Ovary (tissue), 9 donors: ENCODE data around the gene RELL1. TPM values are rescaled to one million over a fixed set of nuclear protein-coding genes. Genes with fewer than 3 reads are reported as not detected.

ENCODE experiments used
- DNase-seq, 5 donors: peaks; one replicate each; pipeline ENCODE4 v3.0.0-alpha.2; 2019 to 2020
- H3K27ac ChIP-seq, 2 donors: fragments of 200-600 bp; one replicate each; pipeline versions ENCODE4 v1.5.1 to v1.8.0; 2019 to 2022
- H3K27me3 ChIP-seq: fragments of 200-600 bp; one replicate; pipeline ENCODE4 v1.8.0; 2022
- H3K36me3 ChIP-seq: fragments of 200-600 bp; sonication (generic); one replicate; pipeline ENCODE4 v1.5.1; 2019
- H3K4me1 ChIP-seq: one replicate; pipeline ENCODE4 v1.8.1; 2013; ENCODE audit warnings: mild to moderate bottlenecking, moderate library complexity; ENCODE audit not compliant: insufficient read depth
- H3K4me3 ChIP-seq: fragments of 200-600 bp; sonication (generic); one replicate; pipeline ENCODE4 v1.5.1; 2017
- H3K9me3 ChIP-seq, 2 donors: fragments of 200-600 bp in 1 of 2; sonication (generic) in 1 of 2; one replicate each; pipeline versions ENCODE4 v1.5.1 to v1.8.1; 2013 to 2019; ENCODE audit warnings: mild to moderate bottlenecking in 1 of 2, moderate library complexity in 1 of 2
- EP300 ChIP-seq: sonication (generic); formaldehyde crosslinking; IDR thresholded peaks from one replicate; pipeline ENCODE4 v1.6.1; 2017; ENCODE audit warnings: antibody characterized with exemption
- POLR2A ChIP-seq: fragments of 450-650 bp; IDR thresholded peaks from one replicate; pipeline ENCODE4 v1.6.1; 2017; ENCODE audit warnings: antibody characterized with exemption, mild to moderate bottlenecking, moderate library complexity
- WGBS, 3 donors: extraction: QIAGEN DNeasy Blood & Tissue Kit in 1 of 3; methylation state at CpG; one replicate each; pipeline versions ENCODE4 v1.1.5 to v1.1.7; 2013 to 2017; 5-methylcytosine and 5-hydroxymethylcytosine counted together
- intact Hi-C, 4 donors: fragments of 100-400 bp; cut with DNase I; formaldehyde crosslinking; loops; one replicate each; pipeline versions ENCODE4 v1.11.0 to v1.15.1; 2022 to 2023
- polyA plus RNA-seq, 2 donors: library from polyadenylated mRNA; stranded (reverse); fragments of 200-250 nt in 1 of 2; fragments of 350-450 nt in 1 of 2; fragmentation: Illumina TruSeq in 1 of 2; extraction: RNeasy Lipid Tissue Mini Kit (QIAGEN cat#74804) in 1 of 2; gene quantifications; one replicate each; pipeline ENCODE4 v1.2.3, GENCODE V29; 2013 to 2014
- total RNA-seq, 7 donors: library from RNA; depleted of rRNA in 2 of 7; stranded (reverse); fragments of >200 nt in 2 of 7; fragmentation: NEBNext Ultra II Directional in 3 of 7; extraction: Animal tissue kit (Norgen Biotek cat#: 25700) in 3 of 7; gene quantifications; one replicate each; pipeline versions ENCODE4 v1.1.0 to v1.2.4, GENCODE V29; 2016 to 2023
- TF ChIP-seq, protein P1 (sequence below), 3 donors: fragments of 450-650 bp in 2 of 3; fragments of 200-600 bp in 1 of 3; IDR thresholded peaks; one replicate each; pipeline versions ENCODE4 v1.5.1 to v1.8.0; 2016 to 2022; ENCODE audit warnings: antibody characterized with exemption in 3 of 3, mild to moderate bottlenecking in 1 of 3
- donor health status: DM: no; HTN: no; CAD: no; lungs with moderate emphysema.
- donor health status: DM: no; HTN: no; CAD: no.
- donor health status: Bipolar disorder and iron deficiency.
- donor health status: DM: yes; HTN: yes; CAD: no.
- donor health status: DM: no; HTN: no; CAD: no.
- donor health status: DM: yes; HTN: yes; CAD: no.

RELL1 gene
- total and polyA plus RNA-seq, 9 donors: 4.1 to 31.4 (median 24.0) TPM

DNA sequence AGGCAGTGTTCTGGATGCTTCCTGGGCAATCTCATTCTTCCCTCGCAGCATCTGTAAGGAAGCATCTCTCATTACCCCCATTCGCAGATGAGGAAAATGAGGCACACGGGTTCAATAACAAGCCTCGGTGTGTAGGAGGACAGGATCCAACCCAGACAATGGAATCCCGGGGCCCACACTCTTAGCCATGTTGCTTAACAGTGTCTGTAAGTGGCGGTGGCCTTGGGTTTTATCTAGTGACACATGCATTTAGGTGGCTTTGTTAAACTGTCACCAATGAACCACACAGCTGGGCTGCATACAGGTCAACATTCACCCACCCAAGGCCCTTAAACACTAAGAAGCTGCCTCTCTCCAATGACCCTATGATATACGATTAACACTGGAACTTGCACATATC is 22.6 kb downstream of the RELL1 start:
- intact Hi-C loops: no loop called here
- H3K4me3 ChIP-seq: no peak overlapping the region
- no peaks in the 10 kb centered on the region for H3K9me3 ChIP-seq
- H3K27ac ChIP-seq: no peak overlapping the region
- peaks cover 15% of the 10 kb centered on the region for H3K4me1 ChIP-seq
- 79 to 90% (median 85%) methylated on average over 7 of the region's 7 CpGs for whole genome bisulfite sequencing, 3 donors
- TF ChIP-seq, protein P1, sequence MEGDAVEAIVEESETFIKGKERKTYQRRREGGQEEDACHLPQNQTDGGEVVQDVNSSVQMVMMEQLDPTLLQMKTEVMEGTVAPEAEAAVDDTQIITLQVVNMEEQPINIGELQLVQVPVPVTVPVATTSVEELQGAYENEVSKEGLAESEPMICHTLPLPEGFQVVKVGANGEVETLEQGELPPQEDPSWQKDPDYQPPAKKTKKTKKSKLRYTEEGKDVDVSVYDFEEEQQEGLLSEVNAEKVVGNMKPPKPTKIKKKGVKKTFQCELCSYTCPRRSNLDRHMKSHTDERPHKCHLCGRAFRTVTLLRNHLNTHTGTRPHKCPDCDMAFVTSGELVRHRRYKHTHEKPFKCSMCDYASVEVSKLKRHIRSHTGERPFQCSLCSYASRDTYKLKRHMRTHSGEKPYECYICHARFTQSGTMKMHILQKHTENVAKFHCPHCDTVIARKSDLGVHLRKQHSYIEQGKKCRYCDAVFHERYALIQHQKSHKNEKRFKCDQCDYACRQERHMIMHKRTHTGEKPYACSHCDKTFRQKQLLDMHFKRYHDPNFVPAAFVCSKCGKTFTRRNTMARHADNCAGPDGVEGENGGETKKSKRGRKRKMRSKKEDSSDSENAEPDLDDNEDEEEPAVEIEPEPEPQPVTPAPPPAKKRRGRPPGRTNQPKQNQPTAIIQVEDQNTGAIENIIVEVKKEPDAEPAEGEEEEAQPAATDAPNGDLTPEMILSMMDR (IDR thresholded peaks at IDR 0.05): no peak
- no peak for TF ChIP-seq EP300
- no peak for TF ChIP-seq POLR2A
- no peaks in the 10 kb centered on the region for H3K36me3 ChIP-seq
- no peaks in the 10 kb centered on the region for H3K27me3 ChIP-seq
- DNase-seq: no peak

DNA sequence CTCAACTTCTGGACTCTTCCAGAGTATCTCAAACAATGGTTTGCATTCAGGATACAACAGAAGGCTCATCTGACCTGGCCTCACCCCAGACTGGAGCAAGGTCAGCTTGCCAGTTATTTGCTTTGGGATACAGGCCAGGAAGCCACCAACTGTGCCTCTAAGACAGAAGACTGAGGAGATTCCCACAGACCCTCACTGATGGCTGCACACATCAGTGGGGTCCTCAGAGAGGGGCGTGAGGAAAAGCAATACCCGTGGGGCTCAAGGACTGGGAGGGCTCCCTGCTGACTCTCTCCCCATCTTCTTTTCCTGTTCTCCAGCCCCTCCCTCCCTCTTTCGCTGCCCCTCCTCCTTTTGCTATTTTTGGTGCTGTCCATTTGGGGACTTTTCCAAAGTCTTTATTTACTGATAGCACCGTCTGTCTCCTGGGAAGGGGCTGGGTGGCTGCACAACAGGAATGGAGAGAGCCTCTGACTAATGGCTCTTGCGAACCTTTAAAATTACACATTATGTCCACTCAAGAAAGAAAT is 23.2 kb downstream of the RELL1 start:
- no peaks in the 10 kb centered on the region for H3K36me3 ChIP-seq
- H3K4me1 ChIP-seq: peaks cover 16% of the 10 kb centered on the region
- 39 to 53% (median 46%) methylated on average over 5 of the region's 5 CpGs for WGBS, 3 donors
- TF ChIP-seq, protein P1 (IDR thresholded peaks at IDR 0.05): no peak
- no peak for TF ChIP-seq EP300
- no peak for TF ChIP-seq POLR2A
- no peaks in the 10 kb centered on the region for H3K27me3 ChIP-seq
- H3K4me3 ChIP-seq: no peak overlapping the region
- no peak overlapping the region for H3K27ac ChIP-seq
- H3K9me3 ChIP-seq: no peaks in the 10 kb centered on the region
- intact Hi-C loops: no loop called here
- no peak for DNase-seq

GRCh38 chr4:37662251-37662650 is 23.9 kb downstream of the RELL1 start:
- H3K27me3 ChIP-seq: no peaks in the 10 kb centered on the region
- 18 to 27% (median 24%) methylated on average over 1 of the region's 1 CpG for WGBS, 3 donors
- no peak for DNase-seq
- no peak overlapping the region for H3K4me3 ChIP-seq
- no peaks in the 10 kb centered on the region for H3K36me3 ChIP-seq
- no peak overlapping the region for H3K27ac ChIP-seq
- intact Hi-C loops: no loop called here
- TF ChIP-seq, protein P1 (IDR thresholded peaks at IDR 0.05): no peak
- no peak for TF ChIP-seq EP300
- TF ChIP-seq POLR2A: no peak
- no peaks in the 10 kb centered on the region for H3K9me3 ChIP-seq
- H3K4me1 ChIP-seq: peaks cover 16% of the 10 kb centered on the region

DNA sequence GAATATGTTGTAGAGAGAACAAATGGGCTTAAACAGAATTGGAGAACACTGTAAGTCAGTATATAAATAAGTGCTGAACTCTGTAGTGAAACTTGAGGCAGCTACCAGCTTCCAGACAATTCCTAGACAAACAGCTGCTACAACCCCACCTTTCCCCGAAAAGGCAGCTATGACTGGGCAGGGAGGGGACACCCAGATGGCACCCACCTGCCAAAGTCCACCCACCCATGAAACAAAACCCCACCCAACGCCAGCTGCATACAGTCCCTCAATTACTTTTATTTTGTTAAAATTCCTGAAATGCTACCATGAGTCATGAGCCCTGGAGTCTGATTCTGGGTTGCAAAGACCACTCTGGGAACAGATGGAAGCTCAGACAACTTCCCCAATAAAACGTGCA is 24.4 kb downstream of the RELL1 start:
- Histone ChIP-seq H3K27ac (no peak overlapping the region), H3K27me3 (no peaks in the 10 kb centered on the region), H3K9me3 (no peaks in the 10 kb centered on the region), H3K4me3 (no peak overlapping the region), H3K4me1 (peaks cover 15% of the 10 kb centered on the region), H3K36me3 (no peaks in the 10 kb centered on the region)
- TF ChIP-seq EP300 (no peak), POLR2A (no peak)
- TF ChIP-seq, protein P1 (IDR thresholded peaks at IDR 0.05): no peak
- intact Hi-C loops: no loop called here
- DNase-seq: no peak
- WGBS, 3 donors: 20 to 28% (median 22%) methylated on average over 3 of the region's 3 CpGs
